HepG2 (cell line): ENCODE data around the gene NCMAP. TPM values are rescaled to one million over a fixed set of nuclear protein-coding genes. Genes with fewer than 3 reads are reported as not detected.
A peak's percentile ranks its signal among the peaks of the same experiment; 100 is the strongest.

ENCODE experiments used
- ATAD3A ChIP-seq: sonication (generic); formaldehyde crosslinking; IDR thresholded peaks from 2 replicates; pipeline ENCODE4 v1.4.0; 2020; ENCODE audit warnings: missing genetic modification reagents
- BCL6 ChIP-seq: IDR thresholded peaks from 2 replicates; pipeline ENCODE4 v1.6.1; 2016; ENCODE audit warnings: missing genetic modification reagents, missing compliant biosample characterization
- BRCA1 ChIP-seq: sonication (generic); formaldehyde crosslinking; IDR thresholded peaks from 2 replicates; pipeline ENCODE4 v1.4.0; 2020; ENCODE audit warnings: missing genetic modification reagents
- CEBPG ChIP-seq: IDR thresholded peaks from 2 replicates; pipeline ENCODE4 v1.6.1; 2016
- E2F5 ChIP-seq: sonication (generic); formaldehyde crosslinking; conservative IDR thresholded peaks from 2 replicates; pipeline ENCODE4 v1.4.0; 2020; ENCODE audit warnings: missing genetic modification reagents
- FUBP1 ChIP-seq: sonication (generic); formaldehyde crosslinking; IDR thresholded peaks from 2 replicates; pipeline ENCODE4 v1.5.1; 2020; ENCODE audit warnings: missing genetic modification reagents, mild to moderate bottlenecking, borderline replicate concordance
- GPN1 ChIP-seq: sonication (generic); formaldehyde crosslinking; IDR thresholded peaks from 2 replicates; pipeline ENCODE4 v1.5.1; 2020; ENCODE audit warnings: missing genetic modification reagents, borderline replicate concordance
- HNRNPH1 ChIP-seq: fragments of 200-400 bp; formaldehyde crosslinking; optimal IDR thresholded peaks from 2 replicates; pipeline ENCODE3; 2017; ENCODE audit warnings: mild to moderate bottlenecking, low read depth, low read length
- KDM3A ChIP-seq: IDR thresholded peaks from 2 replicates; pipeline ENCODE4 v1.6.1; 2018; ENCODE audit warnings: low read depth, missing compliant biosample characterization
- KMT2B ChIP-seq: IDR thresholded peaks from 2 replicates; pipeline ENCODE4 v1.6.1; 2016; ENCODE audit warnings: missing genetic modification reagents, missing compliant biosample characterization
- MEIS1 ChIP-seq: sonication (generic); formaldehyde crosslinking; IDR thresholded peaks from 2 replicates; pipeline ENCODE4 v1.9.0; 2021; ENCODE audit warnings: mild to moderate bottlenecking, missing genetic modification reagents, moderate library complexity, borderline replicate concordance
- STAG1 ChIP-seq: sonication (generic); formaldehyde crosslinking; IDR thresholded peaks from 2 replicates; pipeline ENCODE4 v1.4.0; 2020; ENCODE audit warnings: missing genetic modification reagents
- ZBTB25 ChIP-seq: IDR thresholded peaks from 2 replicates; pipeline ENCODE4 v1.6.1; 2018; ENCODE audit warnings: missing genetic modification reagents
- ZFP36 ChIP-seq: fragments of 150-350 bp; IDR thresholded peaks from 2 replicates; pipeline ENCODE4 v1.6.1; 2018; ENCODE audit warnings: borderline replicate concordance, low read length, low read depth; ENCODE audit not compliant: partially characterized antibody
- ZNF264 ChIP-seq: sonication (generic); formaldehyde crosslinking; IDR thresholded peaks from 2 replicates; pipeline ENCODE4 v1.4.0; 2020; ENCODE audit warnings: missing genetic modification reagents
- ZNF580 ChIP-seq: IDR thresholded peaks from 2 replicates; pipeline ENCODE4 v1.6.1; 2016; ENCODE audit warnings: low read depth, borderline replicate concordance
- polyA plus RNA-seq, 8 experiments: library from polyadenylated mRNA; depleted of rRNA in 3 of 8; stranded (reverse) in 7 of 8; unstranded in 1 of 8; fragments of >200 nt; fragmentation: Illumina TruSeq in 4 of 8; extraction: Trizol in 4 of 8; gene quantifications; 2 replicates each; pipeline versions ENCODE4 v1.2.1 to v1.2.3, GENCODE V29; 2011 to 2016; ENCODE audit warnings: low read depth in 4 of 8, missing spikeins in 1 of 8, mixed read lengths in 1 of 8; ENCODE audit not compliant: insufficient read depth in 1 of 8
- total RNA-seq, 5 experiments: library from RNA; depleted of rRNA; stranded (reverse); fragments of >200 nt; fragmentation: Illumina TruSeq; extraction: Trizol; gene quantifications; 2 replicates each; pipeline ENCODE4 v1.2.3, GENCODE V29; 2016; ENCODE audit warnings: low read depth in 1 of 5

Gene NCMAP
- total and polyA plus RNA-seq, 2 of the 13 experiments (the other 11 are each of a cell fraction or from before 2014, with no cell fraction given): 2.7 to 20.0 TPM

- TF ChIP-seq HNRNPH1: no peak
- 0 out of 2 replicates have a peak, but pooled peaks have one; percentile 33 for TF ChIP-seq ZNF264 (CRISPR knock-in tag)
- no peak for TF ChIP-seq KDM3A (CRISPR knock-in tag)
- 0 out of 2 replicates have a peak, but pooled peaks have one; percentile 2 for TF ChIP-seq KMT2B (CRISPR knock-in tag)
- TF ChIP-seq ZBTB25 (CRISPR knock-in tag): no peak
- no peak for TF ChIP-seq ZNF580
- TF ChIP-seq MEIS1 (CRISPR knock-in tag): peak; percentile 3; the same call in 1 of the 2 replicates
- TF ChIP-seq ZFP36: no peak
- no peak for TF ChIP-seq GPN1 (CRISPR knock-in tag)
- no peak for TF ChIP-seq BCL6
- TF ChIP-seq ATAD3A (CRISPR knock-in tag): no peak
- no peak for TF ChIP-seq FUBP1 (CRISPR knock-in tag)
- no peak for TF ChIP-seq BRCA1 (CRISPR knock-in tag)
- no peak for TF ChIP-seq STAG1 (CRISPR knock-in tag)
- no peak for TF ChIP-seq CEBPG (CRISPR knock-in tag)
- TF ChIP-seq E2F5 (CRISPR knock-in tag): no peak
Observed at GRCh38 chr1:24540051-24540905, 15.6 kb upstream of the NCMAP start (continued).
